ENCODE measurements around the gene CABLES2.

GRCh38 chr20:62409086-62409853, 2.2 kb upstream of the CABLES2 start:
- TF ChIP-seq EZH2 (IDR thresholded peaks at IDR 0.05) (no peak), CTCF (IDR thresholded peaks at IDR 0.05) (no peak)
